GM19455 (cell line): ENCODE measurements around the gene CNBP.

Experiments
- ATAC-seq: cut with Tn5 transposase; IDR thresholded peaks from one replicate; pipeline ENCODE4 v1.9.1; 2021; ENCODE audit not compliant: unreplicated experiment

CNBP gene

DNA sequence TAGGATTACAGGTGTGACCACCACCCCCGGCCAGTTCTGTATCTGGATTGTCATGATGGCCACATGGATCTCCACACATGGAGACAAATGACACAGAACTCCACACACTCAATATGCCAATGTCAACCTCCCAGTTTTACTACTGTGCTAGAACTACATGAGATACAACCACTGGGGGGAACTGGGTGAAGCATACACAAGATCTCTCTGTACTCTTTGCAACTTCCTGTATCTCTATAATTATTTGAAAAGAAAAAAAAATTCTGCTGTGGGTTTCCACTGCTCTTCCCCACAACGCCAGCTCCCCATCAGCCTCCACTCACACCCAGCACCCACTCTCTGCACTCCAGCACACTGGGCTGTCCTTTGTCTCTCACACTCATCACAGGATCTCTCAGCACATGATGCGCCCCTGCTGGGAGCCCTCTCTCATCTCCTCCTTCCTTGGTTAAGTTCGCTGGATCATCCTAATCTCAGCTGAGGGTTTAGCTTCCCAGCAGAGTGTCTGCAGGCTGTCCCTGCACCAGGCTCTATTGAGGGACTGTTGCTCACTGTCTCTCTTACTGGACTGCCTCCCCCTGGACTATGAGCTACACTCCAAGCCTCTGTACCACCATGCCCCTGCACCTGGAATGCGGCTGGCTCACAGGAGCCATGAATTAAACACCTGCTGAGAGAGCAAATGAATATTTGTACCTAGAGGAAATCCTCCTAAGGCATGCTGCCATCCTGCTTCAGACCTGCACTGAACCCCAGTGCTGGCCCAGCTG is 51.4 kb downstream of the CNBP start:
- ATAC-seq: no peak

DNA sequence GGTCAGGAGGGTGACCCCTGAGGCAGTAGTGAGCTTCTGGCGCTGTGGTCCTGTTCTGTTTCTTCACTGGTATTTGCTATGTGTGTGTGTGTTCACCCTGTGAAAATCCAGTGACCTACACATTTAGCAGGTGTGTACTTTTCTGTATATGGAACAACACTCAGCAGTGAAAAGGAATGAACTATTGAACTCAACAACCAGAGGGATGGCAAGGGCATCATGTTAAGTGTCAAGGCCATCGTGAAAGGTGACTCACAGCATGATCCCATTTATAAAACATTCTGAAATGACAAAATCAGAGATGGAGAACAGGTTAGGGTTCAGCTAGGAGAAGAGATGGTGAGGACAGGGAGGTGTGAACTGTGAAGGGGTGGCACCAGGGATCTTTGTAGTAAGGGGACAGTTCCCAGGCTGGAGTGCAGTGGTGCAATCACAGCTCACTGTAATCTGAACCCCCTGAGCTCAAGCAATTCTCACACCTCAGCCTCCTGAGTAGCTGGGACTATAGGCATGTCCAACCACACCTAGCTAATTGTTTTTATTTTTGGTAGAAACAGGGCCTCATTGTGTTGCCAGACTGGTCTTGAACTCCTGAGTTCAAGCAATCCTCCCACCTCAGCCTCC is 52.1 kb downstream of the CNBP start:
- ATAC-seq: no peak

DNA sequence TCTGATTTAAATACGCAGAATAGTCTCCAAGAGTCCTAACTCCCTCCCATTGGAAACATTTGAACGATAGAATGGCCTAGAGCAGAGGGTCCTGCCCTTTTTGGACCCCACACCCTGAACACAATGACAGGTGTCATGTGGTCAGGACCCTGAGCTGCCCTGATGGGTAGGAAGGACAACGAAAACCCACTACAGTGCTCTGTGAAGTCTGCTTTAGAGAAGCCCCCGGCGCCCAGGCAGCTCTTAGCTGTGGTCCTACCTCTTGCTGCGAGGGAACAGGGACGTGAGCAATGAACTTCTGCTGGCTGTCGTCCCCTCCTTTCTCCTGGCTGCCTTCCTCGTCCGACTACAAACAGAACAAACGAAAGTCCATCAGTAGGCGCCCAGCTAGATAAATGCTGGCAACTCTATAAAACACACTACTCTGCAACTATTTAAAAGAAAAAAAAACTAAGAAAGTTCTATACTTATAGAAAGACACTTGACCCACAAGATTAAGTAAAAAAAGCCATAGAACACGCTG is 53.3 kb downstream of the CNBP start:
- ATAC-seq: no peak

DNA sequence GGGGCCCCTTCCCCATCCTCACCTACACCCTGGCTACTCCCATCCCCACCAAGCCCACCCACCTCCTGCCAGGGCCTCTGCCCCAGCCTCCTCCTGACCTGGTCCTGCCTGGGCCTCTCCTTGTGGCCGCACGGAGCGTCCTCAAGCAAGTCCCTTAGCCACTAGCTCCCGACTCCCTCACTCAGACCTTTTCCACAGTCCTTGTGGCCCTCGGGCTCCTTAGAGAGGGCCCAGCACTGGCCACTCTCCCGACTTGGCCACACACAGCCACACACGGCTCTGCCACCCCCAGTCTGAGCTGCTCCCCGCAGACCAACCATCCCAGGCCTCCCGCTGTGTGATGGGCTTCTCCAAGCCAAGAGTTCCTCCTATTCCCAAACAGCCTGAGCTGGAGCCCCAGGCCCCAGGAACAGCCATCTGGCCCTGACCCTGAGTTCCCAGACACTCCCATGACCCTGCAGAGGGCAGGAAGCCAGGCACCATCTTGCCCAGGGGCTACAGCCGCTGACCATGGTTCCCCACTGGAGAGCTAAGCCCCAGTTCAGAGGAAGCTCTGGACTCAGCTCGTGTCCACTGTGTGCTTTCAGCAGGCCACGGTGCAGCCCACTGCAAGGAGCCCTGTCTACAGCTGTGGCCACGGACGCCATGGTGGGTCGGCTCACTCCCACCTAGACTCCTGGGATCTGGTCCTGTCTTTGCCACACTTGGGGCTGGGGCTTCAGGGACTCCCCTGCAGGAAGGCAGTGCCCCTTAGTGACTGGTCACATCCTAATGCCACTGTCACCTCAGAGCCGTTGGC is 55.1 kb downstream of the CNBP start:
- ATAC-seq: no peak

DNA sequence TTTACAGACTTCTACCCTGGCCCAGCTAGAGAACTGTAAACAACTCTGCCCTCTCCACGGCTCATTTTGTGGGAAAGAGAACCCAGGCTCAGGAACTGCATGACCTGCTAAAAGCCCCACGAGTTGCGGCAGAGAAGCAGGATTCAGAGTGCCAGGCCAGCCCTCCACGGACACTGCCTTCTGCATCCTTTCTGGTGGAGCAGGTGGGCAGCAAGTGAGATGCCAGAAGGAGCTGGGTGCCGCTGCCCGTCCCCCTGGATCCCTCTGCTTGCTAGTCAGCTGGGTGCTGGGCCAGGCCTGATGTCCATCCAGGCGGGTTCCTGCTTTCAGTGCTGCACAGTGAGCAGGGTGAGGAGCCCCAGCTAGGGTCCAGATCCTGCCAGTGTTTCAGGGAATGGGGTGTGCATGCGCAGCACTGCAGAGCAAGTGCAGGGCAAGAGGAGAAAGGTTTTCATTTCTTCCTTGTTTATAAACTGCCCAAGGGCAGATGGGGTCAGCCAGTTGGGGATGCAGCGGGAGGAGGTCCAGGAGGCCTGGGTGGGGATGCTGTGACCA is 56.9 kb downstream of the CNBP start:
- ATAC-seq: no peak

DNA sequence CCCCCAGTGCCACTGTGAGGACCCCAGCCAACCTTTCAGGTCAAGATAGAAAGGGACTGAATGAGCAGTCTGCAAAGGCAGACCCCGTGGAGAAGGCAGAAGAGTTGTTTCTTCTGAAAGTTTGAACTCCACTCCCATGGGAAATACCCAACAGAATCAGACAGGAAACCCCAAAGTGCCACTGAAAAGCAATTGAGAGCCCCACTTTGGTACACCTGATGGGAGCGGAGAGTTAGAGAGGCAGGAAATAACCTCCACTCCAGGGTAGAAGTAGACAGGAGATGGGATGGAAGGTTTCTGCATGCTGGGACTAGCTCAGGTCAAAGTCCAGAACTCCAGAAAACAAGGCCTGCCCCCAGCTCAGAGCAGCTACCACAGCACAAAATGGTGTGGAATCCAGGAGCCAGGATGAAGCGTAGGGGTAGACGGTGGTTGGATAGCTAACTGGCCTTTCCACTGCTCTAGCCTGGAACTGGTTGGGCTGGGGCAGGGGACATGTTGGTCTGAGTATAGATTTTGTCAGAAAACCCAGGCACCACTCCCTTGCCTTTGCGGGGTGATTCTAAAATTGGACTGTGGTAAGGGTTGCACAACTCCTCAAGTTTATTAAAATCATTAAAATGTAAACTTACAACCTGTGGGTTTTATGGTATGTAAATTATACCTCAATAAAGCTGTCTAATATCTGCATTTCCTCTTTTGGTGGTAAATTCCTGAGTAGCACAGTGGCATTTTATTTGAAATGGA is 60.2 kb downstream of the CNBP start:
- no peak for ATAC-seq

DNA sequence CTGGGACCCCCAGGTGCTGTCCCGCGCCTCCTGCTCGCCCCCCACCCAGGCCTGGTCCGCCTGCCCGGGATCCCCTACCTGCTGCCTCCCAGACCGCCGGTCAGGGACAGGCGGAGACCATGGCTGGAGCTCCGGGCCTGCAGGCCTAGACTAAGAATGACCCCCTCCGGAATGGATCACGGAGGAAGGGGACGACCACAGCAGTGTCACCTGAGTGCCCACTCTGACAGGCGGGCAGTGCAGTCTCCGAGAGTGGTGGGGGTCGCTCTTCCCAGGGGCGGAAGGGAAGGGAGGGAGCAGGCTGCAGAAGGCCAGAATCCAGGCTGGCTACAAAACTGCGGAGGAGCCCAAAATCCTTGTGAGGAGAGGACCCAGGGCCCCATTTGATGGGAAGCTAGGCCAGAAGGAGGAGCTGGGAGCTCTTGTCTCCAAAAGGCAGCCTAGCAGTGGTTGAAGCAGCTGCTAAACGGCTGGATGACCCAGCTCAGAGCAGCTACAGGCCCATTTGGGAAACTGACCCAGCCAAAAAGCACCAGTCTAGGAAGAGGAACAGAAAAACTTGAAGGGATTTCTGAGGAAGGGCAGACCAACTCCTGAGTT is 61.2 kb downstream of the CNBP start:
- ATAC-seq: no peak

DNA sequence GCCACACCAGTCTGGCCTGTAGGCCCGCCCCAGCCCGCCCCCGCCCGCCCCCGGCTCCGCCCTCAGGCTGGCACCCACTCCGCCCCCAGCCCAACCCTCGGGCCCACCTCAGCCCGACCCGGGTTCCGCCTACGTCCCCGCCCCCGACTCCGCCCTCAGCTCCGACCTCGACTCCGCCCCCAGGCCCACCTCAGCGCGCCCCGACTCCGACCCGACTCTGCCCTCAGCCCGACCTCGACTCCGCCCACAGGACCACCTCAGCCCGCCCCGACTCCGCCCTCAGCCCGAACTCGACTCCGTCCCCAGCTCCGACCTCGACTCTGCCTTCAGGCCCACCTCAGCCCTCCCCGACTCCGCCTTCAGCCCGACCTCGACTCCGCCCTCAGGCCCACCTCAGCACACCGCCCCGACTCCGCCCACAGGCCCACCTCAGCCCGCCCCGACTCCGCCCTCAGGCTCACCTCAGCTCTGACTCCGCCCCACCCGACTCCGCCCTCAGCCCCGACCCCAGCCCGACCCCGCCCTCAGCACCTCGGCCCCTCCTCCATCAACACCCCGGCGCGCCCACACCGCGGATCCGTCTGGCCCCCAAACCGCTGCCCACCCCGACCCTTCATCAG is 61.8 kb downstream of the CNBP start, which contains the start of gene RAB43:
RAB43 (minus strand) TSS at position 13 of the 620 bp plus-strand sequence. CDS start 315 bp downstream, outside the sequence.
- ATAC-seq: peak; percentile 55

DNA sequence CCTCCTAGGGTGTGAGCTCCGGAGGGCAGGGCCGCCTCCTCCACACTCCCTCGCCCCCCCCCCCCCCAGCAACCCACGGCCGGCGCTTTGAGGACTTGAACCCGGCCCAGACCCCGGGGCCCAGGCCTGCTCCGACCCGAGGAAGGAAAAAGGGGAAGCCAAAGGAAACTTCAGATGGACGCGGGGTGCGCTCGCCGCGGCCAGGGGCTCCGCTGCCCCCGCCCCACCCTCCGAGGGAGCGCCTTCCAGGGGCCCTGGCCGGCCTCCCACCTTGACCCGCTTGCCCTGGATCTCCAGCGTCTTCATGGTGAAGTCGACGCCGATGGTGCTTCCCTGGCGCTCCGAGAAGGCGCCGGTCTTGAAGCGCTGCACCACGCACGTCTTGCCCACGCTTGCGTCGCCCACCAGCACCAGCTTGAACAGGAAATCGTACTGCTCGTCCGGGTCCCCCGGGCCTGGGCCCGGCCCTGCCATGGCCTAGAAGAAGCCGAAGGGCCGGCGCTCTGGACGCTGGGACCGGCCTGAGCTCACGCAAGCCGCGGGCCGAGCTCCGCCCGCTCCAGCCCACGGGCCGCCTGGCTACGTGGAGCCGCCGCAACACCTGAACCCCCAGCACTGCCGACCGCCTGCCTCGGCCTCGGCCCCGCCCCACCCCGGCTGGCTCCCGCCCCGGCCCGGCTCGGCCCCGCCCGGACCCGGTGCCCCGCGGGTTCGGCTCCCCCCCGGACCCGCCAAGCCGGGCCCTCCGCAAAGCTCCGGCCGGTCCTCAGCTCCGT is 62.5 kb downstream of the CNBP start:
- ATAC-seq: peak; percentile 4

DNA sequence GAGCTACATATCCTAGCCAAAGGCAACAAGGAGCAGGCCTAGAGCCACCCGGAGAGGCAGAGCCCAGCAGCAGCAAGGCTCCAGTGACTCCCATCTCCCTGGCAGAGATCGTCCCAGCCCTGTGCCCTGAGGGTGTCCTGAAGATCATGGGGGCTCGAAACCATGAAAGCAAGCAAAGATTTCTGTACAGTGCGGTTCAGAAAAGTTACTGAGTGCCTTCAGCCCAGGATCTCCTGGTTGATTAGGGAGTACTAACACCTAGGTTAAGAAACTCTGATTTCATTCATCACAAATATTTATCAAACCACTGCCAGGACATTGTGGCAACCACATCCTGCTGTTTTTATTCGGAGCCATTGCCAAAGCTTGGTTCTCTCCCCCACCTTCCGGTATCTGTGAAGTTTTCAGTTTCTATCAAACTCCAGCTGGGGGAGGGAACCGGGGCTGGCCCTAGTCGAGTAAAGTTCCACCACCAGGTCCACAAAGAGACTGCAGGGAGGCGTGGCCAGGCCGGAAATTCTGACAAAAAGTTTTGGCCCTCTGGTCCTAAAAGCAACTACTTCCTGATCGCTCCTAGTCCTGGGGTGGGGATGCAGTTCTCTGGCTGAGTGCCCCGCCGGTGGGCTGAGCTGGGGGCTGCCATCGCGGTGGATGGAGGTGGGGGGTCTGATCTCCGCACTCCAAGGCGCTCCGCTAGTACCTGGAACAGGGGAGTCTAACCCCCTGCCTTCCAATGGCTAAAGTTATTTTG is 63.3 kb downstream of the CNBP start:
- ATAC-seq: peak; percentile 69

DNA sequence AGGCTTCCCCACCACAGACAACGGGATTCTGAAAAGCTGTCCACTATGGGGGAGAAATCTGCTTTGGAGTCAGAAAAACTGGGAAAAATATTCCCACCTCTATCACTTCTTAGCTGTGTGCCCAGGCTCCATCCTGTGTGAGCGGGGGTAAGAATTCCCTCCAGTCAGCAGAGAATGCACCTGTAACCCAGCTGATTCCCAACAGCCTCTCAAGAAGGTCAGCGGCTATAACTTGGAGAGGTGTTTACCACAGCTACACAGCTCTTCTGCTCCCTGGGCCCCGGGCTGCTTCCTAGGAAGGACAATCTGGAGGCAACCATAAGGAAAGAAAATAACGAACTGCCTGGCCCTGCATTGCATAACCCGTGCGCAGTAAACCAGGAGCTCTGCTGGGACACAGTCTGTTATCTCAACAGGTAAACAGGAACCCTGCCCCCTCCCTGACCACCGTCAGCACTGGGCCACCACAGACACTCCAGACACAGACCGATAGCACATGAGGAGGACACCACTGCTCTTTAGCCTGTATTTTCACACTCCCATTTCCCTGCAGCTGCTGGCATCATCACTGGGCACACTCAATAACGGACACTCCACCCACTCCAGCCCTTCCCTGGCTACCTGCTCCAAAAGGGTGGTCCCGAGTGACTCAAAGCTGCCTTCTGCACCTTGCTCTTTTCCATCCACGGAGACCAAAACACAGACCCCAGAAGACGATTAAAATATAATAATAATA is 64.2 kb downstream of the CNBP start:
- no peak for ATAC-seq

DNA sequence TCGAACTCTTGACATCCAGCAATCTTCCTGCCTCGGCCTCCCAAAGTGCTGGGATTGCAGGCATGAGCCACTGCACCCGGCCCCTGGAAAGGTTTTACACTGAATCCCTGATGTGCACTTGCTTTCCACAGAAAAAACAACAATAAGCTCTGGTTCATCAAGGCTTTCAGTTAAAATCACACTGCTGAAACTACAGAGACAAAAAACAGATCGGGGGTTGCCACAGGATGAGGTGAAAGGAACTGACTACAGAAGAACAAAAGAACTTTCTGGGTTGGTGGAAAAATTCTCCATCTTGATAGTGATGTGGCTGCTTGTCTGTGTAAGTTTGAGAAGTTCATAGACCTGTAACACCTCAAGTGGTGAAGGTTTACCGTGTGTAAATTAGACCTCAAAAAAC is 65.0 kb downstream of the CNBP start:
- no peak for ATAC-seq
